Fibroblast of villous mesenchyme (primary cell): ENCODE data around the gene FRRS1. TPM values are rescaled to one million over a fixed set of nuclear protein-coding genes. Genes with fewer than 3 reads are reported as not detected.

Experiments
- DNase-seq: peaks from one replicate; pipeline ENCODE4 v3.0.0-alpha.2; 2010; ENCODE audit warnings: low read depth
- H3K4me3 ChIP-seq: 2 replicates; pipeline ENCODE4 v1.5.1; 2011; ENCODE audit warnings: low read depth, mild to moderate bottlenecking, low read length
- CTCF ChIP-seq: IDR thresholded peaks from 2 replicates; pipeline ENCODE4 v1.5.1; 2012; ENCODE audit warnings: low read depth, mild to moderate bottlenecking, low read length; ENCODE audit not compliant: insufficient read depth
- total RNA-seq: library from RNA; depleted of rRNA; stranded (reverse); fragments of >200 nt; gene quantifications from 2 replicates; pipeline ENCODE4 v1.2.3, GENCODE V29; 2012

Gene FRRS1
- total RNA-seq, 1 donor = 20.7 TPM

GRCh38 chr1:99675292-99675691 lies 91.1 kb downstream of the FRRS1 start:
- H3K4me3 ChIP-seq = no peak overlapping the region
- no peak for DNase-seq
- TF ChIP-seq CTCF = no peak

- no peak overlapping the region for H3K4me3 ChIP-seq
- no peak for DNase-seq
- no peak for TF ChIP-seq CTCF
Observed at GRCh38 chr1:99674115-99675064, 92.0 kb downstream of the FRRS1 start.

GRCh38 chr1:99673315-99673714 lies 93.1 kb downstream of the FRRS1 start:
- DNase-seq = no peak
- TF ChIP-seq CTCF = no peak
- H3K4me3 ChIP-seq = no peak overlapping the region

- no peak for TF ChIP-seq CTCF
- H3K4me3 ChIP-seq = no peak overlapping the region
- peak; percentile 65 for DNase-seq
Observed at GRCh38 chr1:99672530-99673213, 93.8 kb downstream of the FRRS1 start.

- TF ChIP-seq CTCF = no peak
- H3K4me3 ChIP-seq = no peak overlapping the region
- DNase-seq = no peak
Observed at GRCh38 chr1:99672038-99672437, 94.4 kb downstream of the FRRS1 start.

- no peak overlapping the region for H3K4me3 ChIP-seq
- no peak for DNase-seq
- TF ChIP-seq CTCF = no peak
Observed at GRCh38 chr1:99670583-99670982, 95.9 kb downstream of the FRRS1 start.
